HCT116 (cell line): ENCODE measurements around the gene CREB1. TPM values are rescaled to one million over a fixed set of nuclear protein-coding genes. Genes with fewer than 3 reads are reported as not detected.

Experiments
- ATAC-seq: fragments of 200-7000 bp; cut with Tn5 transposase; 2 replicates; pipeline ENCODE4 v1.9.1; 2020; ENCODE audit warnings: mild to moderate bottlenecking, moderate library complexity
- BruUV-seq: library from RNA; stranded (reverse); fragments of 400-500 nt; replicated peaks from 2 replicates; lab custom pipeline; 2021; lab: Mats Ljungman, UMichigan
- CTCF ChIA-PET: fragments of 300-600 bp; sonication (Branson Sonifier 250); formaldehyde crosslinking; loops from one replicate; lab custom pipeline; 2021; ENCODE audit warnings: antibody characterized with exemption; lab: Charles Lee
- POLR2A ChIA-PET: fragments of 300-600, 350-600 bp; sonication (Branson Sonifier 250); formaldehyde crosslinking; loops from one replicate; lab custom pipeline; 2021; ENCODE audit warnings: antibody characterized with exemption; lab: Charles Lee
- RAD21 ChIA-PET, 2 experiments: fragments of 300-600 bp; sonication (Branson Sonifier 250); formaldehyde crosslinking; loops; one replicate each; lab custom pipeline; 2023; ENCODE audit warnings: low total read pairs in 2 of 2; ENCODE audit not compliant: uncharacterized antibody in 2 of 2, unreplicated experiment in 2 of 2, low non-redundant PET in 1 of 2; lab: Charles Lee
- DNase-seq: peaks from one replicate; pipeline ENCODE4 v3.0.0-alpha.2; 2010; ENCODE audit warnings: low read depth, low spot score
- H2AFZ ChIP-seq: fragments of 200-600 bp; shearing (Covaris generic), sonication (generic); 2 replicates; pipeline ENCODE4 v1.6.1; 2017; ENCODE audit warnings: low read depth, mixed run types, mixed read lengths, antibody characterized with exemption, low read length; ENCODE audit not compliant: poor library complexity, severe bottlenecking
- H3K27ac ChIP-seq: 2 replicates; pipeline ENCODE4 v1.5.1; 2012; ENCODE audit warnings: low read depth, low read length
- H3K27me3 ChIP-seq: fragments of 200-600 bp; sonication (generic); 2 replicates; pipeline ENCODE4 v1.6.1; 2016; ENCODE audit warnings: mixed run types, low read length, mixed read lengths; ENCODE audit not compliant: insufficient read depth
- H3K36me3 ChIP-seq, 2 experiments: fragments of 200-500 bp in 1 of 2; fragments of 200-600 bp in 1 of 2; sonication (Bioruptor generic) in 1 of 2; sonication (generic) in 1 of 2; 2 replicates each; pipeline versions ENCODE4 v1.5.1 to v1.6.1; 2014 to 2016; ENCODE audit warnings: low read length in 2 of 2, inconsistent platforms in 1 of 2, mixed read lengths in 1 of 2, mixed run types in 1 of 2; ENCODE audit not compliant: insufficient read depth in 2 of 2, control insufficient read depth in 1 of 2
- H3K4me1 ChIP-seq, 2 experiments: fragments of 200-600 bp in 1 of 2; sonication (generic) in 1 of 2; 2 replicates each; pipeline versions ENCODE4 v1.5.1 to v1.6.1; 2012 to 2017; ENCODE audit warnings: low read length in 2 of 2, inconsistent platforms in 1 of 2, mild to moderate bottlenecking in 1 of 2, mixed read lengths in 1 of 2, mixed run types in 1 of 2, moderate library complexity in 1 of 2; ENCODE audit not compliant: insufficient read depth in 2 of 2, control insufficient read depth in 1 of 2
- H3K4me2 ChIP-seq: fragments of 200-600 bp; sonication (generic); 2 replicates; pipeline ENCODE4 v1.6.1; 2017; ENCODE audit warnings: mixed run types, low read length, mixed read lengths
- H3K4me3 ChIP-seq, 2 experiments: fragments of 200-600 bp in 1 of 2; sonication (generic) in 1 of 2; replicated peaks in 1 of 2; 2 replicates each; pipeline ENCODE4 v1.5.1; 2011 to 2016; ENCODE audit warnings: low read length in 2 of 2, control low read depth in 1 of 2, low read depth in 1 of 2, mild to moderate bottlenecking in 1 of 2, mixed read lengths in 1 of 2, mixed run types in 1 of 2
- H3K79me2 ChIP-seq: fragments of 200-600 bp; sonication (generic); 2 replicates; pipeline ENCODE4 v1.6.1; 2017; ENCODE audit warnings: mild to moderate bottlenecking, mixed run types, low read length, moderate library complexity, mixed read lengths; ENCODE audit not compliant: insufficient read depth
- H3K9ac ChIP-seq: fragments of 200-600 bp; sonication (generic); 2 replicates; pipeline ENCODE4 v1.6.1; 2016; ENCODE audit warnings: low read length, mixed read lengths
- H3K9me2 ChIP-seq: fragments of 200-600 bp; sonication (generic), shearing (Covaris generic); 2 replicates; pipeline ENCODE4 v1.6.1; 2017; ENCODE audit warnings: mixed run types, mild to moderate bottlenecking, moderate library complexity; ENCODE audit not compliant: insufficient read depth
- H3K9me3 ChIP-seq, 2 experiments: fragments of 200-500 bp in 1 of 2; fragments of 200-600 bp in 1 of 2; sonication (Bioruptor generic) in 1 of 2; sonication (generic) in 1 of 2; 2 replicates each; pipeline ENCODE4 v1.6.1; 2014 to 2017; ENCODE audit warnings: low read length in 2 of 2, mixed read lengths in 2 of 2, inconsistent platforms in 1 of 2, low read depth in 1 of 2, mild to moderate bottlenecking in 1 of 2, mixed run types in 1 of 2, moderate library complexity in 1 of 2; ENCODE audit not compliant: control insufficient read depth in 1 of 2, insufficient read depth in 1 of 2
- H4K20me1 ChIP-seq: fragments of 200-600 bp; sonication (generic), shearing (Covaris generic); 2 replicates; pipeline ENCODE4 v1.6.1; 2017; ENCODE audit warnings: mixed run types, mild to moderate bottlenecking, moderate library complexity; ENCODE audit not compliant: insufficient read depth
- CBX3 ChIP-seq: IDR thresholded peaks from 2 replicates; pipeline ENCODE4 v1.6.1; 2012; ENCODE audit warnings: low read depth
- EZH2 ChIP-seq: fragments of 200-600 bp; sonication (generic); IDR thresholded peaks from 2 replicates; pipeline ENCODE4 v1.6.1; 2017; ENCODE audit warnings: antibody characterized with exemption, mixed run types
- EZH2phosphoT487 ChIP-seq: fragments of 200-600 bp; IDR thresholded peaks from 2 replicates; pipeline ENCODE4 v1.6.1; 2018; ENCODE audit warnings: antibody characterized with exemption, borderline replicate concordance
- FOSL1 ChIP-seq: IDR thresholded peaks from 2 replicates; pipeline ENCODE4 v1.6.1; 2012; ENCODE audit warnings: low read depth
- JUND ChIP-seq: IDR thresholded peaks from 2 replicates; pipeline ENCODE4 v1.6.1; 2012
- POLR2A ChIP-seq: IDR thresholded peaks from 2 replicates; pipeline ENCODE4 v1.7.0; 2011; ENCODE audit warnings: borderline replicate concordance; ENCODE audit not compliant: insufficient read depth, insufficient read length; ENCODE audit errors: extremely low read depth
- POLR2AphosphoS5 ChIP-seq: IDR thresholded peaks from 2 replicates; pipeline ENCODE4 v1.6.1; 2011; ENCODE audit warnings: mild to moderate bottlenecking, low read depth, low read length, moderate library complexity
- REST ChIP-seq: IDR thresholded peaks from 2 replicates; pipeline ENCODE4 v1.6.1; 2012; ENCODE audit warnings: low read depth
- SIN3A ChIP-seq: IDR thresholded peaks from 2 replicates; pipeline ENCODE4 v1.6.1; 2012; ENCODE audit warnings: low read depth
- TCF7L2 ChIP-seq: IDR thresholded peaks from 2 replicates; pipeline ENCODE4 v1.7.0; 2011; ENCODE audit warnings: borderline replicate concordance, inconsistent platforms; ENCODE audit not compliant: insufficient read depth, insufficient read length; ENCODE audit errors: extremely low read depth
- YY1 ChIP-seq: IDR thresholded peaks from 2 replicates; pipeline ENCODE4 v1.6.1; 2011; ENCODE audit warnings: low read length, low read depth, moderate library complexity, mild to moderate bottlenecking; ENCODE audit not compliant: insufficient replicate concordance; ENCODE audit errors: extremely low read depth
- intact Hi-C: fragments of 100-400 bp; cut with micrococcal nuclease; formaldehyde crosslinking; loops from 2 replicates; pipeline ENCODE4 v1.10.0; 2022
- total RNA-seq: library from RNA; stranded (reverse); gene quantifications from one replicate; pipeline ENCODE4 v1.2.1, GENCODE V29; 2021; ENCODE audit not compliant: unreplicated experiment
- TF ChIP-seq, protein P1 (sequence below): IDR thresholded peaks from 2 replicates; pipeline ENCODE4 v1.6.1; 2012

Gene CREB1
- total RNA-seq, 1 experiment from 2014 or later: 60.4 TPM

DNA sequence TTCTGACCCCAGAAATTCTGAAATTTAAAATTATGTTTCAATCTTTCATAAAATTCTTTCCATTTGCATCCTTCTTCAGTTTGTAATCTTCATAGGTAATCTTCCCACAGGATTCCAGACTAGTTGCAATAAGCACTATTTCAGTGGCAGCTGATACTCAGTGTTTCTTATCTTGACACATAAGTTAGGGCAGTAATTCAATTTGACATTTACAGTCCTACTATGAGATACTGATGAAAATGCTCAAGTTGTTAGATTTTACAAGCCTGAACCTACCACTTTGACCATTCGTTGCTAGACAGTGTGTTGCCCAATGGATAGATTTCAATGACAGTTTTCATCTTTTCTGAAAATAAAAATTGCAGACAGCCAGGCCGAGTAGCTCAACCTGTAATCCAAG lies 85.1 kb downstream of the CREB1 start:
- no peaks in the 10 kb centered on the region for H4K20me1 ChIP-seq
- POLR2A ChIA-PET: no interaction called here
- no TSS peak for BruUV-seq
- intact Hi-C loops: no loop called here
- ATAC-seq (no peak), DNase-seq (no peak)
- TF ChIP-seq TCF7L2 (no peak), EZH2phosphoT487 (no peak), YY1 (no peak), POLR2A (no peak), POLR2AphosphoS5 (no peak), JUND (no peak), CBX3 (no peak), SIN3A (no peak)
- H3K79me2 ChIP-seq: peaks cover 14% of the 10 kb centered on the region
- RAD21 ChIA-PET: no interaction called here
- no peak overlapping the region for H2AFZ ChIP-seq
- H3K9me3 ChIP-seq: no peaks in the 10 kb centered on the region
- H3K27ac ChIP-seq: no peak overlapping the region
- no peak overlapping the region for H3K4me3 ChIP-seq
- H3K36me3 ChIP-seq: peaks cover 6 to 9% of the 10 kb centered on the region in 2 experiments; a peak in 1 of 4 replicates
- H3K4me2 ChIP-seq: no peak overlapping the region
- CTCF ChIA-PET: no interaction called here
- H3K27me3 ChIP-seq: no peaks in the 10 kb centered on the region
- H3K4me1 ChIP-seq: peaks cover 24 to 42% of the 10 kb centered on the region in 2 experiments
- no peaks in the 10 kb centered on the region for H3K9me2 ChIP-seq
- H3K9ac ChIP-seq: no peak overlapping the region

DNA sequence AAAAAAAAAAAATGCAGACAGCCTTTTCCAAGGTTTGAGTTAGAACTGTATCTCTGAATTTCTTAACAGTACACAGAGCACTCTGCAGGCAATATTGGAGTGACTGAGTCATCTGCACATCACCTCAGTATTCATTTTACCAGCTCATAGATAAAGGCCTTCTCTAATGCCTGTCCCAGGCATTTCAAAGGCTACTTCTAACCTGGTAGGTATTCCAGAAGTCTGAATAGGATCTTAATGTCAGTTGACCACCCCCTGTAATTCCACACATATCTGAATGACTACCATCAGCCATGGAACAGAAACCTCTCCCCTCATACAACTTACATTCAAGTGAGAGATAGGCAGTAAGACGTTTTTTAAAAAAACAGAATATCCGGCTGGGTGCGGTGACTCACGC lies 86.4 kb downstream of the CREB1 start:
- peak; percentile 65 for ATAC-seq
- Histone ChIP-seq H3K9me3 (no peaks in the 10 kb centered on the region), H3K27me3 (no peaks in the 10 kb centered on the region), H3K9me2 (no peaks in the 10 kb centered on the region), H3K4me2 (peak overlapping the region; percentile 63), H3K4me1 (peaks cover 24 to 43% of the 10 kb centered on the region in 2 experiments), H3K36me3 (peaks cover 13 to 18% of the 10 kb centered on the region in 2 experiments; a peak in 3 of 4 replicates), H2AFZ (no peak overlapping the region), H3K27ac (peak overlapping the region; percentile 60), H3K9ac (peak overlapping the region; percentile 41; the same call in 1 of the 2 replicates), H3K79me2 (peaks cover 22% of the 10 kb centered on the region), H4K20me1 (no peaks in the 10 kb centered on the region), H3K4me3 (no peak overlapping the region)
- POLR2A ChIA-PET: interaction anchor here (1.4 to 1.5 kb wide), 2 partner anchors 9 to 68 kb away, joined by 3 read pairs; partner anchors contain the start of gene METTL21A
- BruUV-seq: no TSS peak
- TF ChIP-seq REST: no peak
- TF ChIP-seq POLR2A: no peak
- TF ChIP-seq POLR2AphosphoS5: 0 out of 2 replicates have a peak, but pooled peaks have one; percentile 12
- TF ChIP-seq CBX3: 0 out of 2 replicates have a peak, but pooled peaks have one; percentile 6
- TF ChIP-seq, protein P1, sequence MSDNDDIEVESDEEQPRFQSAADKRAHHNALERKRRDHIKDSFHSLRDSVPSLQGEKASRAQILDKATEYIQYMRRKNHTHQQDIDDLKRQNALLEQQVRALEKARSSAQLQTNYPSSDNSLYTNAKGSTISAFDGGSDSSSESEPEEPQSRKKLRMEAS: 0 out of 2 replicates have a peak, but pooled peaks have one; percentile 12
- no peak for TF ChIP-seq EZH2
- TF ChIP-seq FOSL1: peak; percentile 57
- RAD21 ChIA-PET: no interaction called here
- intact Hi-C loops: no loop called here
- DNase-seq: no peak
- CTCF ChIA-PET: no interaction called here
